ENCODE results near the gene NT5M. TPM values are rescaled to one million over a fixed set of nuclear protein-coding genes. Genes with fewer than 3 reads are reported as not detected.

The NT5M gene
- total RNA-seq, 4 donors from 2014 or later = 1.5 TPM; not detected in 3

DNA sequence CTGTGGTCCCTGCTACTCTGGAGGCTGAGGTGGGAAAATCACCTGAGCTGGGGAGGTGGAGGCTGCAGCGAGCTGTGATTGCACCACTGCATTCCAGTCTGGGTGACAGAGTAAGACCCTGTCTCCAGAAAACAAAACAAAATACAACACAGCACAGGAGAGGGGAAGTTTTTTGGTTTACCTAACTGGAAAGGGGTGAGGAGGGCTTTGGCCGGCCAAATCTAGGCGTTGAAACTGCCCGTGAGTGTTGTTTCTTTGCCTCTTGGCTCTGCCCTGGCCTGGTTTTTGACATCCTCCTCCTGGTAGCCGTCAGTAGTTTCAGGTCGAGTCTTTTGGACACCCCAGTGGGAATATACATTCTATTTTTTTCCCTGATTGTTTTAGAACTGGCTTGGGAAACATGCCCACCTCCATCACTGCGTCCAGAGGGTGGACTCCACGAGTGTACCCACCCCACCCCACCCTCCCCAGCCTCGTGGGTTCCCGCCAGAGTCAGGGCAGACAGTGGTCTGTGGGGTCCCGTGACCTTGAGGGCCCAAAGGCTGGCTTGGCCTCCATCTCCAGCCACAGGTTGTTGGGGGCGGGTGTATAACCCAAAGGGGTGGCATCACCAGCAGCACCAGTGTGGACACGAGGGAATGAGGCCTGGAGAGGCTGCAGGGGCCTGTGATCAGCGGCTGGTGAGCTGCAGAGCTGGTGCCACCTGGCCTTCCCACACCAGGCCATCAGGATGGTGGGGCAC is 42.7 kb downstream of the NT5M start:
- no peak for TF ChIP-seq POLR2A (IDR thresholded peaks at IDR 0.05)
- peak in 1 of 3 donors; percentile 32 for DNase-seq

DNA sequence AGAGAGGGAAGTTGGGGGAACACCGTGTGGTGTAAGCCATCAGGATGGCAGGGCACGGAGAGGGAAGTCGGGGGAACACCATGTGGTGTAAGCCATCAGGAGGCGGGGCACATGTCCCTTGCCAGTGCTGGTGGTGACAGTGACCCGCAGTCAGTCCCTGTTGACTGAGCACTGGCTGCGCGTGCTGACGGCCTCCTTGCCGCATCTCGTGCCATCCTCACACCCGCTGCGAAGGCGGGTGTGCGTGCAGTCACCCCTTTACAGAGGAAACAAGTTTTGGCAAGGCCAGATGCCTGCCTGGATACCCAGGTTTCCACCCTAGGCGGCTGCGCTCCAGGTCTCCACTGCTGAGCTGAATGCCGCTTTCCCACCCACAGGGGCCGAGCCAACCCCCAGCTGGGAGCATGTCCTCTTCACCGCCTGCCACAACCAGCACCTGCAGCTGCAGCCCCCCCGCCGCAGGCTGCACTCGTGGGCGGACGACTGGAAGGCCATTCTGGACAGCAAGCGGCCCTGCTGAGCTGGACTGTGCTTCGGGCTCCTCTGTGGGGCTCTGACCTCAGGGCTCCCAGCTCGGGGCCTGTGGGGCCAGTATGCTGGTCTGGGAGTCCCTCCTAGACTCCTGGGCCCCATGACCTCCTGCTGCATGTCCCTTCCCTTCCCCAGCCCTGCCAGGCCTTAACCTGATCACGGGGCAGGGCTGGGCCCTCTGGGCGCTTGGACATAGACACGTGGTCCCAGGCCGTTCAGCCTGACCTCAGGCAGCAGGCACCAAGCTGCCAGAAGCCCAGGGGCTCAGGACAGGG is 43.5 kb downstream of the NT5M start:
- peak in 1 of 3 donors; percentile 31 for DNase-seq
- no peak for TF ChIP-seq POLR2A (IDR thresholded peaks at IDR 0.05)
- H3K36me3 ChIP-seq = no peaks in the 10 kb centered on the region
- no peaks in the 10 kb centered on the region for H3K4me1 ChIP-seq
- H3K4me3 ChIP-seq = no peak overlapping the region
- H3K27ac ChIP-seq = no peak overlapping the region
- no peaks in the 10 kb centered on the region for H3K9me3 ChIP-seq
- no peaks in the 10 kb centered on the region for H3K27me3 ChIP-seq

More for the DNA sequence above, 42.7 kb downstream of the NT5M start:
- no peaks in the 10 kb centered on the region for H3K27me3 ChIP-seq
- H3K4me3 ChIP-seq = no peak overlapping the region
- no peaks in the 10 kb centered on the region for H3K9me3 ChIP-seq
- H3K4me1 ChIP-seq = no peaks in the 10 kb centered on the region
- H3K27ac ChIP-seq = no peak overlapping the region
- H3K36me3 ChIP-seq = no peaks in the 10 kb centered on the region

DNA sequence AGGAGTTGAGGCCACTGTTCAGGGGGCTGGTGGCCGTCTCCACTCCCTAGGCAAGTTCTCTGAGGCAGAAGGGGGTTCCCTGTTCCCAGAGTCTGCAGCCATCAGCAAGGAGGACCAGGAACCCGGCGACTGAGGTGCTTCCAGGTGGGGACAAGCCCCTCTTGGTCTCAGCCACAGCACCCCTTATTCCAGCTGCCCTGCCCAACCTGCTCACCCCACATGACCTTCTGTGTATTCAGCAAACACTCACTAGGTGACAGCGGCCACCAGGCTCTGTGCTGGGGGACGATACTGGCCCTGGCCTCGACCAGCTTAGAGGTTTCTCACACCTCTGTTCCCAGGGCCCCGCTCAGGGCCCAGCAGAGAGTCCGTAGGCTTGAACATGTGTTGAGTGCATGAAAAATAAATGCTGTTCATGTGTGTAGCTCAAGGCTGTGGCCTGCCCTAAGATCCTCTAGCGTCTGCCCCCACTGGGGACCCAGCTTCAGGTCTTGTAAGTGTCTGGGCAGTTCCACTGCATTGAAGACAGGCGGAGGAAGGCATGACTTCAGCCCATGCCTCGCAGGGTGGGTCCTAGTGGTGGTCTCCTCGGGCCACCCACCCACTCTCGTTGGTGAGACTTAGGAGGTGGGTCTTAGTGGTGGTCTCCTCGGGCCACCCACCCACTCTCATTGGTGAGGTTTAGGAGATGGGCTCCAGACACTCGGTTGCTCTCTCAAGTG is 44.2 kb downstream of the NT5M start:
- H3K4me3 ChIP-seq = no peak overlapping the region
- DNase-seq = peak in 2 of 3 donors; percentile 12 to 31

DNA sequence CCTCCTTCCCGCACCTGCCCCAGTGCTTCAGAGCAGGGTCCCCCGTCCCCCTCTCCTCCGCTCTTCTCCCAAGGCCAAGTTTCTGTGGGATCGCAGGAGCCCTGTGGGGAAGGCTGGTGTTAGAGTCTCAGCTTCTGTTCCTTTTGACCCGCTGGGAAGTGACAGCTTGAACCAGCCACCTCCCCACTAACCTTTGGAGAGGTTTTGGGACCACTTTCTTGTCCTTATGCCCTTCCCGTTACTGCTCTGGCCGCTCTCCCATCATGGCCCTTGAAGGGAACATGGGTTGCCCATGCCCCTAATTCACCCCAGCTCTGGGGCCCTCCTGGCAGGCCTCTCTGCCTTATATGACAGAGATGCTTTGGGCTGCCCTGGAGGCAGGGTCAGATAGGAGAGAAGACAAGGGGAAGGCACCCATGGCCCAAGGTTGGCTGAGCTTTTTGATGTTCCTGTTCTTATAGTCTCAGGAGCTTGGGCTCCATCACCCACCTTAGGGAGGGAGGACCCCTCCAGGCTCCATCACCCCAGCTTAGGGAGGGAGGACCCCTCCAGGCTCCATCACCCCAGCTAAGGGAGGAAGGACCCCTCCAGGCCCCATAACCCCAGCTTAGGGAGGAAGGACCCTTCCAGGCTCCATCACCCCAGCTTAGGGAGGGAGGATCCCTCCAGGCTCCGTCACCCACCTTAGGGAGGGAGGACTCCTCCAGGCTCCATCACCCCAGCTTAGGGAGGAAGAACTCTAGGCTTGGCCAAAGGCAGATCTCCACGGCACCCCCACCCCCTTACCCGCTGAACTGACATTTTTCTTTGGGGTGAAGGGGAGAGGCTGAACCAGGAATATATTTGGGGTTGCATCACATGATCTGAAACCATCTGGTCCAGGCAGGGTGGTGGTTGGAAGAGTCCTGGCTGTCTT is 45.0 kb downstream of the NT5M start:
- peak in 2 of 3 donors; percentile 10 to 32 for DNase-seq

More for the DNA sequence above, 44.2 kb downstream of the NT5M start:
- H3K27me3 ChIP-seq = no peaks in the 10 kb centered on the region
- no peak for TF ChIP-seq POLR2A (IDR thresholded peaks at IDR 0.05)
- TF ChIP-seq, protein P1, sequence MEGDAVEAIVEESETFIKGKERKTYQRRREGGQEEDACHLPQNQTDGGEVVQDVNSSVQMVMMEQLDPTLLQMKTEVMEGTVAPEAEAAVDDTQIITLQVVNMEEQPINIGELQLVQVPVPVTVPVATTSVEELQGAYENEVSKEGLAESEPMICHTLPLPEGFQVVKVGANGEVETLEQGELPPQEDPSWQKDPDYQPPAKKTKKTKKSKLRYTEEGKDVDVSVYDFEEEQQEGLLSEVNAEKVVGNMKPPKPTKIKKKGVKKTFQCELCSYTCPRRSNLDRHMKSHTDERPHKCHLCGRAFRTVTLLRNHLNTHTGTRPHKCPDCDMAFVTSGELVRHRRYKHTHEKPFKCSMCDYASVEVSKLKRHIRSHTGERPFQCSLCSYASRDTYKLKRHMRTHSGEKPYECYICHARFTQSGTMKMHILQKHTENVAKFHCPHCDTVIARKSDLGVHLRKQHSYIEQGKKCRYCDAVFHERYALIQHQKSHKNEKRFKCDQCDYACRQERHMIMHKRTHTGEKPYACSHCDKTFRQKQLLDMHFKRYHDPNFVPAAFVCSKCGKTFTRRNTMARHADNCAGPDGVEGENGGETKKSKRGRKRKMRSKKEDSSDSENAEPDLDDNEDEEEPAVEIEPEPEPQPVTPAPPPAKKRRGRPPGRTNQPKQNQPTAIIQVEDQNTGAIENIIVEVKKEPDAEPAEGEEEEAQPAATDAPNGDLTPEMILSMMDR (IDR thresholded peaks at IDR 0.05) = no peak
- no peaks in the 10 kb centered on the region for H3K36me3 ChIP-seq
- H3K9me3 ChIP-seq = no peaks in the 10 kb centered on the region
- H3K27ac ChIP-seq = no peak overlapping the region
- H3K4me1 ChIP-seq = no peaks in the 10 kb centered on the region

DNA sequence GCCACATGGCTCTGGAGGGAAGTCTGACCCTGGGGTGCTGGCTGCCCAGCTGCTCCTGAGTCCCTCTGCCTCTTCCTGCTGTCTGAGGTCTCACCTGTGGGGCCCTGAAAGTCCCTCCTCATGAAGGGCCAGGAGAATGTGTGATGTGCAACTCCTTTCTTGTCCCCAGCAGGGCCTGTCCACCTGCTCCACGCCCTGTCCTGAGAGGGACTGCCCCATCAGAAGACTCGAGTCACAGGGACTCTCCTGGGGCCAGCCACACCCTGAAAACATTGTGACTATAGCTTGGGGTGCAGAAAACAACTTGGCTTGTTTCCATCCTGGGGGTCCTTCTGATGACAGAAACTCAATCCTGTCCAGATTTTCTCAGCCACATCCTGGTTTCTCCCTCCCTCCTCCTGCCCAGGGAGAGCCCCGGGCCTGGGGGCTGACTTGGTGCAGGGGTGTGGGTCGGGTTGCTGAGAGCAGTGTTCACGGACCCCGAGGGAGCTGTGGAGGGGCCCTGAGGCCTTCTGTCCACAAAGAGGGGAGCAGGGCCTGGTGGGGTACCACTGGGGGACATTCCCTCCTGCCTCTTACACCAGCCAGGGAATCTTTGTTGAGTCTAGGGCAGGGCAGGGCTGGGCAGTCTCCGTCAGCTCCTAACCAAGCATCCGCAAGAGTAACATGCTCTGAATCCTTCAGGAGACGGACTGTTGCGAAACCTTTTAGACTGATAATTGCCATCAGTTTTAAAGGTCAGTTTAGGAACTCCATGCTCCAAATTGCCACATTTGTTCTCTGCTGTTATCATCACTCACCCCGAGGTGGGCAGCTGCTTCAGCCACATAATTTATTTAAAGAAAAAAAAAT is 45.9 kb downstream of the NT5M start:
- H3K9me3 ChIP-seq = no peaks in the 10 kb centered on the region
- no peaks in the 10 kb centered on the region for H3K27me3 ChIP-seq
- no peaks in the 10 kb centered on the region for H3K4me1 ChIP-seq
- H3K27ac ChIP-seq = no peak overlapping the region
- H3K4me3 ChIP-seq = no peak overlapping the region
- no peaks in the 10 kb centered on the region for H3K36me3 ChIP-seq
- TF ChIP-seq POLR2A (IDR thresholded peaks at IDR 0.05) = no peak
- TF ChIP-seq, protein P1 (IDR thresholded peaks at IDR 0.05) = no peak
- peak in 2 of 3 donors; percentile 35 to 38 for DNase-seq

More for the DNA sequence above, 45.0 kb downstream of the NT5M start:
- H3K27ac ChIP-seq = no peak overlapping the region
- H3K36me3 ChIP-seq = no peaks in the 10 kb centered on the region
- H3K9me3 ChIP-seq = no peaks in the 10 kb centered on the region
- TF ChIP-seq, protein P1 (IDR thresholded peaks at IDR 0.05) = no peak
- no peak for TF ChIP-seq POLR2A (IDR thresholded peaks at IDR 0.05)
- no peaks in the 10 kb centered on the region for H3K27me3 ChIP-seq
- H3K4me1 ChIP-seq = no peaks in the 10 kb centered on the region
- no peak overlapping the region for H3K4me3 ChIP-seq

All from Peyer's patch (tissue), 4 donors.